Activated naive CD4-positive, alpha-beta T cell treated with anti-CD3 and anti-CD28 coated beads, Interleukin-2, amount 50 U/mL, for 72 hours (primary cell): ENCODE results near the gene TEKT3. TPM values are rescaled to one million over a fixed set of nuclear protein-coding genes. Genes with fewer than 3 reads are reported as not detected.

Experiments
- ATAC-seq, 2 donors: fragments of 150-1000 bp; cut with Tn5 transposase; 2 replicates each; pipeline ENCODE4 v1.10.0; 2021; ENCODE audit warnings: mild to moderate bottlenecking in 2 of 2, moderate library complexity in 2 of 2
- DNase-seq, 2 donors: peaks; one replicate each; pipeline ENCODE4 v3.0.0; 2021 to 2022; ENCODE audit warnings: low spot score in 2 of 2
- H3K27ac Mint-ChIP-seq, 2 donors: one replicate each; pipeline ENCODE4 v1.8.0; 2022; ENCODE audit warnings: mild to moderate bottlenecking in 2 of 2, mixed read lengths in 2 of 2
- H3K36me3 Mint-ChIP-seq, 2 donors: one replicate each; pipeline ENCODE4 v1.8.0; 2022; ENCODE audit warnings: mixed read lengths in 2 of 2
- H3K9me3 Mint-ChIP-seq, 2 donors: one replicate each; pipeline ENCODE4 v1.8.0; 2022; ENCODE audit warnings: mixed read lengths in 2 of 2
- total RNA-seq, 2 donors: library from RNA; stranded (reverse); gene quantifications; one replicate each; pipeline ENCODE4 v1.2.3, GENCODE V29; 2022

The TEKT3 gene
- total RNA-seq, 2 donors from 2014 or later = not detected

- H3K9me3 Mint-ChIP-seq = peaks cover 5 to 6% of the 10 kb centered on the region in 2 donors
- no peak overlapping the region for H3K27ac Mint-ChIP-seq
- DNase-seq = no peak
- no peak for ATAC-seq
- peaks cover 0 to 12% of the 10 kb centered on the region in 2 donors for H3K36me3 Mint-ChIP-seq
Measured at GRCh38 chr17:15287538-15288267, 53.7 kb downstream of the TEKT3 start.

- Mint-ChIP-seq H3K36me3 (peaks cover 7 to 12% of the 10 kb centered on the region in 2 donors), H3K27ac (no peak overlapping the region), H3K9me3 (peaks cover 5 to 6% of the 10 kb centered on the region in 2 donors)
- no peak for DNase-seq
- ATAC-seq = no peak
Measured at GRCh38 chr17:15285466-15285865, 55.9 kb downstream of the TEKT3 start.

DNA sequence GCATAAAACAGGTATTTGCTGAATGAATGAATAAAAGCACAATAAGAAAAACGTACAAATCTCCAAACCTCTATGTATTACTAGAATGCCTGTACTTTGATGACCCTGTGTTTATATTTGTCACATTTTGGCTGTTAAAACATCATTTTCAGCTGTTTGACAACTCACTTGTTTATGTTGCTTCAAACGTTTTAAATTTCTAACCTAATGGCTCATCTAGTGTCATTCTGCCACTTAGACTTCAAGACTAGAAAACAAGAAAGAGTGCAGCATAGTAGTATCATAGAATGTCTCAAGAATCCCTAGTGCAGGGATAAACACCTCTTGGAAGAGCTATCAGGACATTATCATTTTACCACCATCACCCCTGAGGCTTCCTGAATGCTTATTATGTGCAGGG lies 56.9 kb downstream of the TEKT3 start:
- Mint-ChIP-seq H3K9me3 (peaks cover 5 to 6% of the 10 kb centered on the region in 2 donors), H3K27ac (peak overlapping the region in 1 of 2 donors; percentile 15), H3K36me3 (peaks cover 7 to 12% of the 10 kb centered on the region in 2 donors)
- DNase-seq (no peak), ATAC-seq (no peak)

- Mint-ChIP-seq H3K9me3 (peaks cover 5 to 6% of the 10 kb centered on the region in 2 donors), H3K36me3 (peaks cover 7 to 12% of the 10 kb centered on the region in 2 donors), H3K27ac (no peak overlapping the region)
- no peak for ATAC-seq
- no peak for DNase-seq
Measured at GRCh38 chr17:15284107-15284506, 57.3 kb downstream of the TEKT3 start.

GRCh38 chr17:15281909-15282308 lies 59.5 kb downstream of the TEKT3 start:
- DNase-seq (no peak), ATAC-seq (peak in 1 of 2 donors; percentile 88)
- peaks cover 5 to 6% of the 10 kb centered on the region in 2 donors for H3K9me3 Mint-ChIP-seq
- peaks cover 7 to 12% of the 10 kb centered on the region in 2 donors for H3K36me3 Mint-ChIP-seq
- no peak overlapping the region for H3K27ac Mint-ChIP-seq

DNA sequence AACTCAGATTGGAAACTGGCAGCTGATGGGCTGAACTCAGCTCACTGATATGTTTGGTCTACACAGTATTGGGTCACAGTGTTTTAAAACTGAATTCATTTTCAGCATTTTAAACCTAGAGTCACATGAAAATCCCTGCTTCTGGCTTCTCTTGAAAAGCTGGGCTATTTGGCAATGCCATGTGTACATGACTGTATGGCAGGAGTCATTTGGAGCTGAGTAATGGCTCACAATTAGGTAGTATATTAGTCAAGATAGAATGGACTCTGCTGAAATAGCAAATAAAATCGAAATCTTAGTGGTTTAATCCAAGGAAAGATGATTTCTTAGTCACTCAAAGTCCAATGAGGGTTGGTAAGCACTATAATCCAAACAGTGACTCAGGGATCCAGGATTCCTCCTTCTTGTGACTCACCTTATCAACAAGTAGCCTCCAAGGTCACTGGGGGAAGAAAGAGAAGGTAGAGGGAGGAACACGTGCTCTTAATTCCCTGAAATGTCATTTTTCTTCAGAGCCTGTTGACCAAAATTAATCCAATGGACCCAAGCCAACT lies 62.4 kb downstream of the TEKT3 start:
- no peak for DNase-seq
- Mint-ChIP-seq H3K36me3 (peaks cover 7 to 12% of the 10 kb centered on the region in 2 donors), H3K27ac (no peak overlapping the region), H3K9me3 (peaks cover 6 to 9% of the 10 kb centered on the region in 2 donors)
- peak; percentile 48 to 54 for ATAC-seq

- peaks cover 7% of the 10 kb centered on the region in 2 donors for H3K36me3 Mint-ChIP-seq
- H3K27ac Mint-ChIP-seq = no peak overlapping the region
- no peak for DNase-seq
- peaks cover 3 to 11% of the 10 kb centered on the region in 2 donors for H3K9me3 Mint-ChIP-seq
- ATAC-seq = no peak
Measured at GRCh38 chr17:15278380-15278779, 63.0 kb downstream of the TEKT3 start.

DNA sequence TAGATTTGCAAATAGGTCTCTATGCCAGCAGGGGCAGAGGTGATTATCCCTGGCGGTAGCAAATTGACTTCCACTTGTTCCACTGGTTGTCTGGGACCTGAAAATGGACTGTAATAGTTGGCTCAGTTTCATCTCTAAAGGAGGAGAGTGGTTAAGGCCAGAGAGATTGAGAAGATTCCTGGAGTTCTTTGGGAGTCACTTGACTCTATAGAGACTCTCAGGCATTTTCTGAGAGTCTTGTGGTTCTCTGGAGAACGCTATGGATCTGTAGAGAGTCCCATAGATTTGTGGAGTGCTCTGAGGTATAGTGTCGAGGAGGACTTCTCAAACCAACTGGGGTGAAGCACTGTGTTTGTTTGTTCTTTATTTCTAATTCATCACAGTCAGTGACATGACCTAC lies 67.4 kb downstream of the TEKT3 start:
- H3K36me3 Mint-ChIP-seq = no peaks in the 10 kb centered on the region
- peaks cover 5 to 9% of the 10 kb centered on the region in 2 donors for H3K9me3 Mint-ChIP-seq
- ATAC-seq (no peak), DNase-seq (no peak)
- H3K27ac Mint-ChIP-seq = no peak overlapping the region

DNA sequence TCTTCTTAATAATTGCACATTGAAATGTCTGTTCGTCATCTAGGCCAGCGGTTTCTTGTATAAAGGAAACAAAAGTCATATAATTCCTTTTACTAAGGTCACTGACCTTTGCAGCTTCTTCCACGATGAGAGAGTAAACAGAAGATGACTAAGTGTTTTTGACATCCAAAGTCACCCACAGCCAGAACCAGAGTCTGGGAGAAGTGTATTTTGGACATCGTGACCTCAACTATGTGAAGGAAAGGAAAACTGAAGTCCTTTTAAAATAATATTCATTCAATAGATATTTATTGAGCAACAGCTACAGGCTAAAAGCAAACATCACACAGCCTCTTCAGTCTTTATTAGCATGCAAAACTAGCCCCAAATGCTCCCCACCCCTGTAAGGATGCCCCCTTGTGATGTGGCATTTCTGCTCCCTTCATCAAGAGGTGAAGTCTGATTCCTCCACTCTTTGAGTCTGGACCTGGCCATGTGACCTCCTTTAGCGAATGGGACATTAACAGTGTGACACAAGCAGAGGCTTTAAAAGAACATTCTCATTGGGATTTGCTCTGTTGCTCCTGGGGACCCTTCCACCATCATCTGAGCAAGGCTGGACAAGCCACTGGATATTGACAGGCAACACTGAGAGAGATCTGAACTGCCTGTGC lies 68.1 kb downstream of the TEKT3 start:
- Mint-ChIP-seq H3K36me3 (no peaks in the 10 kb centered on the region), H3K9me3 (peaks cover 5 to 9% of the 10 kb centered on the region in 2 donors), H3K27ac (no peak overlapping the region)
- ATAC-seq (no peak), DNase-seq (no peak)

DNA sequence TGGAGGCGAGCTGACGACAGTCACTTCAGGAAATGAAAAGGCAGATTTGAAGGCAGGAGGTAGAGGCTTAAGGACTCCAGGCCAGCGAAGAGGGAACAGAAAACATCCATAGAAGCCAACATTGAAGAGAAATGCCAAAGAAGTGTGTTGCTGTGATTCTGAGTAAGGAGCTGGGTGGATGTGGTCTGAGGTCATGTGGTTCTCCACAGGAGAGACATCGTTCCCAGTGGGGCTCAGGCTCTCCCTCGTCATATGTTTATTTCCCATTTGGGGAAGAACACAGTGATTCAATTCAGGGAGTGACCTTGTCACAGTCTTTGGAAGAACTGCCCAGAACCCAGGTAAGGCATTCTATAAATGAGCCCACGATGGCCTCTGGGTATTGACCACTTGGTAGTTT lies 69.7 kb downstream of the TEKT3 start:
- Mint-ChIP-seq H3K9me3 (peaks cover 5 to 9% of the 10 kb centered on the region in 2 donors), H3K36me3 (no peaks in the 10 kb centered on the region), H3K27ac (no peak overlapping the region)
- no peak for ATAC-seq
- no peak for DNase-seq

GRCh38 chr17:15270628-15271381 lies 70.6 kb downstream of the TEKT3 start:
- ATAC-seq = peak in 1 of 2 donors; percentile 77
- no peak for DNase-seq
- no peak overlapping the region for H3K27ac Mint-ChIP-seq
- no peaks in the 10 kb centered on the region for H3K36me3 Mint-ChIP-seq
- H3K9me3 Mint-ChIP-seq = peaks cover 5 to 9% of the 10 kb centered on the region in 2 donors

DNA sequence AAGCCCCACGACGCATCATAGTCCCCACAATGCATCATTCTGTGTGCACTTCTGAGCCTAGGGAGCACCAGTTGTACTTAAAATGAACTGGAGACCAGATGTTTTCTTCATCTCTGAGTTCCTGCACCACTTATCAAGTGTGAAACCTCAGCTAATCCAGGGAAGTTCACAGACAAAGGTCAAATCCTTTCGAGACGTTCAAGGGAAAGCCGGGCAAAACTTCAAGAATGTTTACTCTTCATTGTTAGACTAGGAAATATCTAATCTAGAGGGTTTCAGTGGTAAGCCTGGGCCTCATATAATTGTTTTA lies 71.7 kb downstream of the TEKT3 start:
- Mint-ChIP-seq H3K27ac (no peak overlapping the region), H3K9me3 (peaks cover 5 to 8% of the 10 kb centered on the region in 2 donors), H3K36me3 (no peaks in the 10 kb centered on the region)
- DNase-seq = no peak
- ATAC-seq = no peak

GRCh38 chr17:15269087-15269779 lies 72.2 kb downstream of the TEKT3 start:
- DNase-seq (no peak), ATAC-seq (no peak)
- Mint-ChIP-seq H3K27ac (no peak overlapping the region), H3K9me3 (peaks cover 5 to 6% of the 10 kb centered on the region in 2 donors), H3K36me3 (no peaks in the 10 kb centered on the region)

- DNase-seq (no peak), ATAC-seq (no peak)
- peaks cover under 1 to 5% of the 10 kb centered on the region in 2 donors for H3K9me3 Mint-ChIP-seq
- H3K36me3 Mint-ChIP-seq = no peaks in the 10 kb centered on the region
- no peak overlapping the region for H3K27ac Mint-ChIP-seq
Measured at GRCh38 chr17:15268461-15268860, 72.9 kb downstream of the TEKT3 start.

- H3K36me3 Mint-ChIP-seq = no peaks in the 10 kb centered on the region
- peaks cover 0 to 5% of the 10 kb centered on the region in 2 donors for H3K9me3 Mint-ChIP-seq
- H3K27ac Mint-ChIP-seq = no peak overlapping the region
- ATAC-seq (no peak), DNase-seq (no peak)
Measured at GRCh38 chr17:15267996-15268395, 73.4 kb downstream of the TEKT3 start.

GRCh38 chr17:15266325-15267125 lies 74.9 kb downstream of the TEKT3 start:
- no peaks in the 10 kb centered on the region for H3K36me3 Mint-ChIP-seq
- ATAC-seq (no peak), DNase-seq (no peak)
- no peak overlapping the region for H3K27ac Mint-ChIP-seq
- no peaks in the 10 kb centered on the region for H3K9me3 Mint-ChIP-seq
